Gastrocnemius medialis (tissue), 4 donors: ENCODE measurements around the gene TMEM255B.

Experiments used
- CTCF ChIP-seq, 5 experiments: fragments of 450-650 bp in 3 of 5; fragments of 200-600 bp in 2 of 5; sonication (generic) in 2 of 5; IDR thresholded peaks in 4 of 5; conservative IDR thresholded peaks in 1 of 5; 1 replicate in 4 of 5; 2 replicates in 1 of 5; pipeline ENCODE4 v1.5.1; 2016 to 2019; ENCODE audit warnings: antibody characterized with exemption in 5 of 5, mild to moderate bottlenecking in 3 of 5, moderate library complexity in 3 of 5
- POLR2A ChIP-seq, 2 donors: fragments of 450-650 bp; IDR thresholded peaks; one replicate each; pipeline ENCODE4 v1.6.1; 2017; ENCODE audit warnings: antibody characterized with exemption in 2 of 2, mild to moderate bottlenecking in 2 of 2, moderate library complexity in 2 of 2

GRCh38 chr13:113786262-113786841 is 27.3 kb downstream of the TMEM255B start:
- TF ChIP-seq CTCF (IDR thresholded peaks at IDR 0.05 in 4 of 5, conservative IDR thresholded peaks at IDR 0.05 in 1 of 5) (no peak), POLR2A (IDR thresholded peaks at IDR 0.05) (no peak)
